GM23338 (cell line): Measurements from ENCODE around the gene AR. TPM values are rescaled to one million over a fixed set of nuclear protein-coding genes. Genes with fewer than 3 reads are reported as not detected.

Experiments used
- ATAC-seq: fragments of 200-7000 bp; cut with Tn5 transposase; 3 replicates; pipeline ENCODE4 v1.9.1; 2020
- DNase-seq: peaks from one replicate; pipeline ENCODE4 v3.0.0-alpha.2; 2015; ENCODE audit warnings: low spot score
- H2AFZ ChIP-seq: fragments of 200-600 bp; sonication (generic); 2 replicates; pipeline ENCODE4 v1.8.0; 2016; ENCODE audit warnings: antibody characterized with exemption, mild to moderate bottlenecking, moderate library complexity
- H3F3A ChIP-seq: fragments of 200-600 bp; sonication (generic); replicated peaks from 2 replicates; pipeline ENCODE4 v1.8.0; 2017; ENCODE audit warnings: antibody characterized with exemption, mixed run types, low read depth
- H3K27ac ChIP-seq: fragments of 200-600 bp; sonication (generic); 2 replicates; pipeline ENCODE4 v1.6.1; 2016; ENCODE audit warnings: low read depth
- H3K27me3 ChIP-seq: fragments of 200-600 bp; sonication (generic); 2 replicates; pipeline ENCODE4 v1.8.0; 2016; ENCODE audit warnings: mild to moderate bottlenecking, mixed run types, moderate library complexity; ENCODE audit not compliant: insufficient read depth
- H3K36me3 ChIP-seq: fragments of 200-600 bp; sonication (generic); 2 replicates; pipeline ENCODE4 v1.8.0; 2016; ENCODE audit warnings: mild to moderate bottlenecking; ENCODE audit not compliant: insufficient read depth
- H3K4me1 ChIP-seq: fragments of 200-600 bp; sonication (generic); 2 replicates; pipeline ENCODE4 v1.8.0; 2016; ENCODE audit warnings: mild to moderate bottlenecking, moderate library complexity; ENCODE audit not compliant: insufficient read depth
- H3K4me2 ChIP-seq: fragments of 200-600 bp; sonication (generic); 2 replicates; pipeline ENCODE4 v1.7.1; 2017; ENCODE audit warnings: mixed run types
- H3K4me3 ChIP-seq: fragments of 200-600 bp; sonication (generic); 2 replicates; pipeline ENCODE4 v1.6.1; 2016; ENCODE audit warnings: mixed run types
- H3K79me2 ChIP-seq: fragments of 200-600 bp; sonication (generic); replicated peaks from 2 replicates; pipeline ENCODE4 v1.8.0; 2017; ENCODE audit warnings: mild to moderate bottlenecking; ENCODE audit not compliant: insufficient read depth
- H3K9me2 ChIP-seq: fragments of 200-600 bp; sonication (generic); 2 replicates; pipeline ENCODE4 v1.8.0; 2017; ENCODE audit not compliant: insufficient read depth
- H4K20me1 ChIP-seq: fragments of 200-600 bp; sonication (generic); replicated peaks from 2 replicates; pipeline ENCODE4 v1.8.0; 2017; ENCODE audit warnings: mild to moderate bottlenecking; ENCODE audit not compliant: insufficient read depth
- H3K27ac Mint-ChIP-seq: 2 replicates; pipeline ENCODE4 v1.8.0; 2020; ENCODE audit warnings: inconsistent platforms, mild to moderate bottlenecking, moderate library complexity, mixed read lengths
- H3K27me3 Mint-ChIP-seq: 3 replicates; pipeline ENCODE4 v1.8.0; 2022; ENCODE audit warnings: low read depth, mild to moderate bottlenecking, moderate library complexity, mixed read lengths, inconsistent platforms; ENCODE audit not compliant: insufficient read depth, poor library complexity
- H3K36me3 Mint-ChIP-seq: 3 replicates; pipeline ENCODE4 v1.8.0; 2021; ENCODE audit warnings: low read depth, mild to moderate bottlenecking, inconsistent platforms, moderate library complexity, mixed read lengths
- H3K4me1 Mint-ChIP-seq: 3 replicates; pipeline ENCODE4 v1.8.0; 2020; ENCODE audit warnings: mild to moderate bottlenecking, inconsistent platforms, mixed read lengths
- H3K4me3 Mint-ChIP-seq: 3 replicates; pipeline ENCODE4 v1.8.0; 2021; ENCODE audit warnings: moderate library complexity, mild to moderate bottlenecking, inconsistent platforms, mixed read lengths
- H3K9me3 Mint-ChIP-seq: 3 replicates; pipeline ENCODE4 v1.8.0; 2020; ENCODE audit warnings: moderate library complexity, mild to moderate bottlenecking, inconsistent platforms, mixed read lengths
- EZH2 ChIP-seq: fragments of 200-600 bp; sonication (generic); IDR thresholded peaks from one replicate; pipeline ENCODE4 v1.8.0; 2017; ENCODE audit warnings: antibody characterized with exemption, mild to moderate bottlenecking, low read depth; ENCODE audit not compliant: unreplicated experiment
- JUNB ChIP-seq: IDR thresholded peaks from one replicate; pipeline ENCODE4 v1.6.1; 2016; ENCODE audit warnings: antibody characterized with exemption; ENCODE audit not compliant: unreplicated experiment
- polyA plus RNA-seq: library from polyadenylated mRNA; unstranded; fragments of >200 nt; fragmentation: Nextera tagmentation; extraction: Ambion mirVana; gene quantifications from 2 replicates; pipeline ENCODE4 v1.2.1, GENCODE V29; 2016
- total RNA-seq: library from RNA; depleted of rRNA; stranded (reverse); fragments of >200 nt; shearing (Covaris generic); gene quantifications from 2 replicates; pipeline ENCODE4 v1.2.3, GENCODE V29; 2014
- TF ChIP-seq, protein P1 (sequence below): fragments of 250-450 bp; sonication (Bioruptor Pico); IDR thresholded peaks from 2 replicates; pipeline ENCODE4 v1.5.0; 2020; ENCODE audit warnings: mild to moderate bottlenecking, moderate library complexity
- TF ChIP-seq, protein P2 (sequence below), 2 experiments: fragments of 200-600 bp in 1 of 2; sonication (generic) in 1 of 2; conservative IDR thresholded peaks; 2 replicates each; pipeline versions ENCODE4 v1.5.1 to v1.6.1; 2016 to 2017; ENCODE audit warnings: antibody characterized with exemption in 2 of 2, low read depth in 2 of 2, mild to moderate bottlenecking in 2 of 2, moderate library complexity in 1 of 2

The AR gene
- total and polyA plus RNA-seq, 2 experiments from 2014 or later = 11.2 to 13.3 TPM

DNA sequence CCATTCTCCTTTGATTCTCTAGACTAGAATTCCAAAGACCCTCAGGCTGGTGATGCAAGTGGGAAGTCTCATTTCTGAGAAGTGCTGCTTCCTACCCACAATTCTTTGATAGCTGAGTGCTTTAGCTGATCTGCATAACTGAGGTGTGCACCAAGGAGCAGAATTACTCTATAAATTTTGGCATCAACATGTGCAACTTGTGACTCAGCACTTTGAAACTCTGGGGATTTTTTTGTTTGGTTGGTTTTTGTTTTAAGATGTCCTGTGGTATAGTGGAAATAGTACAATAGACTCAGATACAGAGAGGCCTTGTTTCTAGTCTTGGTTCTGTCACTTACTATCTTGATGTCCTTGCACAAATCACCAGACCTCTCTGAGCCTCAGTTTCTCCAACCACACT is 148.4 kb downstream of the AR start:
- H3K27me3 ChIP-seq = no peaks in the 10 kb centered on the region
- Mint-ChIP-seq H3K27ac (no peak overlapping the region), H3K36me3 (peaks cover 14% of the 10 kb centered on the region; the same call in 2 of the 3 replicates), H3K4me3 (no peak overlapping the region), H3K27me3 (peaks cover 1% of the 10 kb centered on the region), H3K9me3 (peaks cover 2% of the 10 kb centered on the region; the same call in 1 of the 3 replicates), H3K4me1 (peaks cover 5% of the 10 kb centered on the region; the same call in 1 of the 3 replicates)
- H3K36me3 ChIP-seq = no peaks in the 10 kb centered on the region
- H4K20me1 ChIP-seq = no peaks in the 10 kb centered on the region
- ATAC-seq = no peak
- H3K4me3 ChIP-seq = no peak overlapping the region
- H3F3A ChIP-seq = no peaks in the 10 kb centered on the region
- no peak overlapping the region for H3K27ac ChIP-seq
- H3K4me2 ChIP-seq = no peak overlapping the region
- TF ChIP-seq, protein P1, sequence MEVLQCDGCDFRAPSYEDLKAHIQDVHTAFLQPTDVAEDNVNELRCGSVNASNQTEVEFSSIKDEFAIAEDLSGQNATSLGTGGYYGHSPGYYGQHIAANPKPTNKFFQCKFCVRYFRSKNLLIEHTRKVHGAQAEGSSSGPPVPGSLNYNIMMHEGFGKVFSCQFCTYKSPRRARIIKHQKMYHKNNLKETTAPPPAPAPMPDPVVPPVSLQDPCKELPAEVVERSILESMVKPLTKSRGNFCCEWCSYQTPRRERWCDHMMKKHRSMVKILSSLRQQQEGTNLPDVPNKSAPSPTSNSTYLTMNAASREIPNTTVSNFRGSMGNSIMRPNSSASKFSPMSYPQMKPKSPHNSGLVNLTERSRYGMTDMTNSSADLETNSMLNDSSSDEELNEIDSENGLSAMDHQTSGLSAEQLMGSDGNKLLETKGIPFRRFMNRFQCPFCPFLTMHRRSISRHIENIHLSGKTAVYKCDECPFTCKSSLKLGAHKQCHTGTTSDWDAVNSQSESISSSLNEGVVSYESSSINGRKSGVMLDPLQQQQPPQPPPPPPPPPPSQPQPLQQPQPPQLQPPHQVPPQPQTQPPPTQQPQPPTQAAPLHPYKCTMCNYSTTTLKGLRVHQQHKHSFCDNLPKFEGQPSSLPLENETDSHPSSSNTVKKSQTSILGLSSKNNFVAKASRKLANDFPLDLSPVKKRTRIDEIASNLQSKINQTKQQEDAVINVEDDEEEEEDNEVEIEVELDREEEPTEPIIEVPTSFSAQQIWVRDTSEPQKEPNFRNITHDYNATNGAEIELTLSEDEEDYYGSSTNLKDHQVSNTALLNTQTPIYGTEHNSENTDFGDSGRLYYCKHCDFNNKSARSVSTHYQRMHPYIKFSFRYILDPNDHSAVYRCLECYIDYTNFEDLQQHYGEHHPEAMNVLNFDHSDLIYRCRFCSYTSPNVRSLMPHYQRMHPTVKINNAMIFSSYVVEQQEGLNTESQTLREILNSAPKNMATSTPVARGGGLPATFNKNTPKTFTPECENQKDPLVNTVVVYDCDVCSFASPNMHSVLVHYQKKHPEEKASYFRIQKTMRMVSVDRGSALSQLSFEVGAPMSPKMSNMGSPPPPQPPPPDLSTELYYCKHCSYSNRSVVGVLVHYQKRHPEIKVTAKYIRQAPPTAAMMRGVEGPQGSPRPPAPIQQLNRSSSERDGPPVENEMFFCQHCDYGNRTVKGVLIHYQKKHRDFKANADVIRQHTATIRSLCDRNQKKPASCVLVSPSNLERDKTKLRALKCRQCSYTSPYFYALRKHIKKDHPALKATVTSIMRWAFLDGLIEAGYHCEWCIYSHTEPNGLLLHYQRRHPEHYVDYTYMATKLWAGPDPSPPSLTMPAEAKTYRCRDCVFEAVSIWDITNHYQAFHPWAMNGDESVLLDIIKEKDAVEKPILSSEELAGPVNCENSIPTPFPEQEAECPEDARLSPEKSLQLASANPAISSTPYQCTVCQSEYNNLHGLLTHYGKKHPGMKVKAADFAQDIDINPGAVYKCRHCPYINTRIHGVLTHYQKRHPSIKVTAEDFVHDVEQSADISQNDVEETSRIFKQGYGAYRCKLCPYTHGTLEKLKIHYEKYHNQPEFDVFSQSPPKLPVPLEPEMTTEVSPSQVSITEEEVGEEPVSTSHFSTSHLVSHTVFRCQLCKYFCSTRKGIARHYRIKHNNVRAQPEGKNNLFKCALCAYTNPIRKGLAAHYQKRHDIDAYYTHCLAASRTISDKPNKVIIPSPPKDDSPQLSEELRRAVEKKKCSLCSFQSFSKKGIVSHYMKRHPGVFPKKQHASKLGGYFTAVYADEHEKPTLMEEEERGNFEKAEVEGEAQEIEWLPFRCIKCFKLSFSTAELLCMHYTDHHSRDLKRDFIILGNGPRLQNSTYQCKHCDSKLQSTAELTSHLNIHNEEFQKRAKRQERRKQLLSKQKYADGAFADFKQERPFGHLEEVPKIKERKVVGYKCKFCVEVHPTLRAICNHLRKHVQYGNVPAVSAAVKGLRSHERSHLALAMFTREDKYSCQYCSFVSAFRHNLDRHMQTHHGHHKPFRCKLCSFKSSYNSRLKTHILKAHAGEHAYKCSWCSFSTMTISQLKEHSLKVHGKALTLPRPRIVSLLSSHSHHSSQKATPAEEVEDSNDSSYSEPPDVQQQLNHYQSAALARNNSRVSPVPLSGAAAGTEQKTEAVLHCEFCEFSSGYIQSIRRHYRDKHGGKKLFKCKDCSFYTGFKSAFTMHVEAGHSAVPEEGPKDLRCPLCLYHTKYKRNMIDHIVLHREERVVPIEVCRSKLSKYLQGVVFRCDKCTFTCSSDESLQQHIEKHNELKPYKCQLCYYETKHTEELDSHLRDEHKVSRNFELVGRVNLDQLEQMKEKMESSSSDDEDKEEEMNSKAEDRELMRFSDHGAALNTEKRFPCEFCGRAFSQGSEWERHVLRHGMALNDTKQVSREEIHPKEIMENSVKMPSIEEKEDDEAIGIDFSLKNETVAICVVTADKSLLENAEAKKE (CRISPR knock-in tag) = no peak
- DNase-seq = no peak
- no peaks in the 10 kb centered on the region for H3K4me1 ChIP-seq
- no peaks in the 10 kb centered on the region for H3K79me2 ChIP-seq
- no peak overlapping the region for H2AFZ ChIP-seq
- H3K9me2 ChIP-seq = no peaks in the 10 kb centered on the region

DNA sequence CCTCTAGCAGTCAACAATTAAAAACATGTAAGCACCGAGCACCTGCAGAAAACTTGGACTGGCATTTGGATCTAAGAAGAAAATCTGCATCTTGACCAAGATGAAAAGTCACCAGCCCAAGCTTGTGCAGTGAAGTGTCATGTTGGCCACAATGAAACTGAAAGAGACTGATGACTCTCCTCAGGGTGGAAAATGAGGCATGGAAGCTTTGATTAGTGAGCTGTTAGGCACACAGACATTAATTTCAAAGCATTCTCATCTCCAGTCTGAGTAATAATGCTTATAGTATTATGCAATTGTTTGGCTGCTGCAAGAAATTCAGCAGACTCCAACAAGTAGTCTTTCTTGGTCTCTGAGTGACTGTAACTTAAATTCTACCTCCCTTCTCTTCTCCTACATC is 150.1 kb downstream of the AR start:
- DNase-seq (no peak), ATAC-seq (no peak)
- peaks cover 13% of the 10 kb centered on the region; the same call in 1 of the 3 replicates for H3K36me3 Mint-ChIP-seq
- peaks cover 5% of the 10 kb centered on the region; the same call in 1 of the 3 replicates for H3K4me1 Mint-ChIP-seq
- H3K4me3 ChIP-seq = no peak overlapping the region
- H3K4me1 ChIP-seq = no peaks in the 10 kb centered on the region
- H3K27me3 ChIP-seq = no peaks in the 10 kb centered on the region
- no peak overlapping the region for H3K27ac ChIP-seq
- no peaks in the 10 kb centered on the region for H3K79me2 ChIP-seq
- H3K36me3 ChIP-seq = no peaks in the 10 kb centered on the region
- H2AFZ ChIP-seq = no peak overlapping the region
- H3F3A ChIP-seq = no peaks in the 10 kb centered on the region
- peaks cover 1% of the 10 kb centered on the region for H3K27me3 Mint-ChIP-seq
- H3K4me2 ChIP-seq = no peak overlapping the region
- no peak overlapping the region for H3K4me3 Mint-ChIP-seq
- no peaks in the 10 kb centered on the region for H3K9me2 ChIP-seq
- peaks cover 2% of the 10 kb centered on the region; the same call in 1 of the 3 replicates for H3K9me3 Mint-ChIP-seq
- H3K27ac Mint-ChIP-seq = no peak overlapping the region
- H4K20me1 ChIP-seq = no peaks in the 10 kb centered on the region
- TF ChIP-seq, protein P2, sequence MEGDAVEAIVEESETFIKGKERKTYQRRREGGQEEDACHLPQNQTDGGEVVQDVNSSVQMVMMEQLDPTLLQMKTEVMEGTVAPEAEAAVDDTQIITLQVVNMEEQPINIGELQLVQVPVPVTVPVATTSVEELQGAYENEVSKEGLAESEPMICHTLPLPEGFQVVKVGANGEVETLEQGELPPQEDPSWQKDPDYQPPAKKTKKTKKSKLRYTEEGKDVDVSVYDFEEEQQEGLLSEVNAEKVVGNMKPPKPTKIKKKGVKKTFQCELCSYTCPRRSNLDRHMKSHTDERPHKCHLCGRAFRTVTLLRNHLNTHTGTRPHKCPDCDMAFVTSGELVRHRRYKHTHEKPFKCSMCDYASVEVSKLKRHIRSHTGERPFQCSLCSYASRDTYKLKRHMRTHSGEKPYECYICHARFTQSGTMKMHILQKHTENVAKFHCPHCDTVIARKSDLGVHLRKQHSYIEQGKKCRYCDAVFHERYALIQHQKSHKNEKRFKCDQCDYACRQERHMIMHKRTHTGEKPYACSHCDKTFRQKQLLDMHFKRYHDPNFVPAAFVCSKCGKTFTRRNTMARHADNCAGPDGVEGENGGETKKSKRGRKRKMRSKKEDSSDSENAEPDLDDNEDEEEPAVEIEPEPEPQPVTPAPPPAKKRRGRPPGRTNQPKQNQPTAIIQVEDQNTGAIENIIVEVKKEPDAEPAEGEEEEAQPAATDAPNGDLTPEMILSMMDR (conservative IDR thresholded peaks at IDR 0.05; ENCODE audit: low read depth in 2 of 2) = no peak
- TF ChIP-seq EZH2 (no peak), JUNB (no peak)
- TF ChIP-seq, protein P1 (CRISPR knock-in tag) = no peak
